Fibroblast of pulmonary artery (primary cell): ENCODE measurements around the gene C2.
A peak's percentile ranks its signal among the peaks of the same experiment; 100 is the strongest.

Experiments used
- DNase-seq: peaks from one replicate; pipeline ENCODE4 v3.0.0-alpha.2; 2010; ENCODE audit warnings: low read depth
- H3K4me3 ChIP-seq: replicated peaks from 2 replicates; pipeline ENCODE4 v1.5.1; 2011; ENCODE audit warnings: low read depth, mild to moderate bottlenecking, control low read depth, low read length, moderate library complexity
- CTCF ChIP-seq: IDR thresholded peaks from 2 replicates; pipeline ENCODE4 v1.5.1; 2011; ENCODE audit warnings: mild to moderate bottlenecking, control low read depth, low read length, inconsistent platforms; ENCODE audit errors: missing control alignments

The C2 gene

GRCh38 chr6:31898383-31899011 lies 29.0 kb upstream of the C2 start:
- no peak for TF ChIP-seq CTCF
- peak overlapping the region; percentile 98 for H3K4me3 ChIP-seq
- DNase-seq, result peak; percentile 50

DNA sequence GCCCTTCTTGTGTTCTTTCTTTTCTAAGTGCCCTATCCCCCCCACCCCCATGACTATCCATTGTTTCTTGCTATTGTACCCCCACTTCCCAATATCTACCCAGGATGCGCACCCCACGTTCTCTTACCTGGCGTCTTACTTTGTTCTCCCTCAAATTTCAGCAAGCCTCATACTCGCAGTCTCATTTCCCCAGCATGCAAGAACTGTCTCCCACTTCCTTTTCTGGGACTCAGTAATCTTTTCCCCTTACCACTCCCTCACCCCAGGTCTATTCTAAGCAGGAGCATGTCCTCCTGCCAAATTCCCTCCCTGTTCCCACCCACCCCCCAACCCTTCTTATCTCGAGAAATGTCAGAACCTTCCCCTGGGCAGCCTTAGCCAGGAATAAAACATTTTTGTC lies 28.3 kb upstream of the C2 start:
- TF ChIP-seq CTCF, result no peak

GRCh38 chr6:31899882-31900722 lies 27.4 kb upstream of the C2 start:
- no peak for TF ChIP-seq CTCF
- no peak for DNase-seq
- H3K4me3 ChIP-seq, result no peak overlapping the region

More for the DNA sequence above, 28.3 kb upstream of the C2 start:
- no peak for DNase-seq
- no peak overlapping the region for H3K4me3 ChIP-seq

- H3K4me3 ChIP-seq, result peak overlapping the region; percentile 61
- DNase-seq, result no peak
- no peak for TF ChIP-seq CTCF
These were observed 26.6 kb upstream of the C2 start for GRCh38 chr6:31900917-31901414.

GRCh38 chr6:31901415-31901952 lies 26.0 kb upstream of the C2 start:
- peak; percentile 42 for DNase-seq
- peak overlapping the region; percentile 61 for H3K4me3 ChIP-seq
- TF ChIP-seq CTCF, result no peak

GRCh38 chr6:31901953-31902643 lies 25.4 kb upstream of the C2 start, which contains the start of gene ZBTB12:
ZBTB12 (minus strand) TSS chr6:31902086; CDS start chr6:31901305, 781 bp downstream.
- TF ChIP-seq CTCF, result no peak
- DNase-seq, result peak; percentile 97
- H3K4me3 ChIP-seq, result peak within 1 kb of the TSS; percentile 61
